ENCODE results near the gene FAM131A. TPM values are rescaled to one million over a fixed set of nuclear protein-coding genes. Genes with fewer than 3 reads are reported as not detected.

Gene FAM131A
- total and polyA plus RNA-seq, 4 donors: 0.81 to 5.7 (median 2.7) TPM

DNA sequence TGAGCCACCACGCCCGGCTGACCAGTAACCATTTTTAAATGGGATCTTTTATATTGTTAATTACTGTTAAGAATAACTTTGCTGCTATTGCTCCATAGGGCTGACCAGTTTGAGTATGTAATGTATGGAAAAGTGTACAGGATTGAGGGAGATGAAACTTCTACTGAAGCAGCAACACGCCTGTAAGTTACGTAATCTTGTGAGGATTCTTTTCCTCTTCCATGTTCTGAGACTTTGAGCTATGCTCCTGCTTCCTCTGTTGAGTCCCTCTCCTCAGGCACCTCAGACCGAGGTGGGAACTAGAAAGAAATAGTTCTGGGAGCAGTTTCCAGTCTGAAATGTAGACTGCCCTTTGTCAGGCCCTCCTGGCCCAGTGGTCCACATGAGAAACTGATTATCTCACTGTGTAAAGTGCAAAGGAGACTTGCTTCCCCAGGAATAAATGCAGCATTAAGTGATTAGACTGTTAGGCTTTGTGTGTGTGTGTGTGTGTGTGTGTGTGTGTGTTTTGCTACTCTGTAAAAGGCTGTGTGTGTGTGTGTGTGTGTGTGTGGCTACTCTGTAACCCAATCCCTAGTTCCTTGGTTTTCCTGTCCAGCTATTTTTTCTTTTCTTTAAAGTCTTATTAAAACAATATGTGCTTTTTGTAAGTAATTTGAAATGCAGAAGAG is 29.4 kb downstream of the FAM131A start:
- H3K36me3 ChIP-seq (ENCODE audit: control insufficient read depth in 4 of 4, insufficient read depth in 3 of 4, low read depth in 1 of 4, low read length in 3 of 4): peaks cover 2 to 17% (median 4%) of the 10 kb centered on the region in 4 donors
- no peak overlapping the region for H3K4me3 ChIP-seq (ENCODE audit: low read depth in 1 of 3, low read length in 3 of 3)
- TF ChIP-seq FOXA2 (IDR thresholded peaks at IDR 0.05) (peak; percentile 9), GABPA (IDR thresholded peaks at IDR 0.05 in 1 of 2, conservative IDR thresholded peaks at IDR 0.05 in 1 of 2) (peak in 1 of 2 donors; percentile 21), RXRA (IDR thresholded peaks at IDR 0.05) (no peak)
- TF ChIP-seq, protein P1, sequence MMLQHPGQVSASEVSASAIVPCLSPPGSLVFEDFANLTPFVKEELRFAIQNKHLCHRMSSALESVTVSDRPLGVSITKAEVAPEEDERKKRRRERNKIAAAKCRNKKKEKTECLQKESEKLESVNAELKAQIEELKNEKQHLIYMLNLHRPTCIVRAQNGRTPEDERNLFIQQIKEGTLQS (IDR thresholded peaks at IDR 0.05): no peak
- TF ChIP-seq, protein P2, sequence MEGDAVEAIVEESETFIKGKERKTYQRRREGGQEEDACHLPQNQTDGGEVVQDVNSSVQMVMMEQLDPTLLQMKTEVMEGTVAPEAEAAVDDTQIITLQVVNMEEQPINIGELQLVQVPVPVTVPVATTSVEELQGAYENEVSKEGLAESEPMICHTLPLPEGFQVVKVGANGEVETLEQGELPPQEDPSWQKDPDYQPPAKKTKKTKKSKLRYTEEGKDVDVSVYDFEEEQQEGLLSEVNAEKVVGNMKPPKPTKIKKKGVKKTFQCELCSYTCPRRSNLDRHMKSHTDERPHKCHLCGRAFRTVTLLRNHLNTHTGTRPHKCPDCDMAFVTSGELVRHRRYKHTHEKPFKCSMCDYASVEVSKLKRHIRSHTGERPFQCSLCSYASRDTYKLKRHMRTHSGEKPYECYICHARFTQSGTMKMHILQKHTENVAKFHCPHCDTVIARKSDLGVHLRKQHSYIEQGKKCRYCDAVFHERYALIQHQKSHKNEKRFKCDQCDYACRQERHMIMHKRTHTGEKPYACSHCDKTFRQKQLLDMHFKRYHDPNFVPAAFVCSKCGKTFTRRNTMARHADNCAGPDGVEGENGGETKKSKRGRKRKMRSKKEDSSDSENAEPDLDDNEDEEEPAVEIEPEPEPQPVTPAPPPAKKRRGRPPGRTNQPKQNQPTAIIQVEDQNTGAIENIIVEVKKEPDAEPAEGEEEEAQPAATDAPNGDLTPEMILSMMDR (IDR thresholded peaks at IDR 0.05; ENCODE audit: low read depth, low read length, missing input control): no peak
- H3K27me3 ChIP-seq (ENCODE audit: control insufficient read depth in 4 of 4, insufficient read depth in 4 of 4, low read length in 3 of 4): no peaks in the 10 kb centered on the region
- no peak overlapping the region for H3K9ac ChIP-seq (ENCODE audit: low read depth in 1 of 2, low read length in 2 of 2)
- 89% methylated on average over 5 of the region's 5 CpGs for WGBS
- no peaks in the 10 kb centered on the region for H3K9me3 ChIP-seq (ENCODE audit: control insufficient read depth in 4 of 4, low read length in 3 of 4)
- H3K4me1 ChIP-seq (ENCODE audit: control insufficient read depth in 4 of 4, insufficient read depth in 4 of 4, low read length in 3 of 4): peaks cover 2 to 36% (median 21%) of the 10 kb centered on the region in 4 donors
- DNase-seq (ENCODE audit: low spot score): no peak
- H3K27ac ChIP-seq (ENCODE audit: low read depth in 1 of 2, low read length in 2 of 2): no peak overlapping the region

DNA sequence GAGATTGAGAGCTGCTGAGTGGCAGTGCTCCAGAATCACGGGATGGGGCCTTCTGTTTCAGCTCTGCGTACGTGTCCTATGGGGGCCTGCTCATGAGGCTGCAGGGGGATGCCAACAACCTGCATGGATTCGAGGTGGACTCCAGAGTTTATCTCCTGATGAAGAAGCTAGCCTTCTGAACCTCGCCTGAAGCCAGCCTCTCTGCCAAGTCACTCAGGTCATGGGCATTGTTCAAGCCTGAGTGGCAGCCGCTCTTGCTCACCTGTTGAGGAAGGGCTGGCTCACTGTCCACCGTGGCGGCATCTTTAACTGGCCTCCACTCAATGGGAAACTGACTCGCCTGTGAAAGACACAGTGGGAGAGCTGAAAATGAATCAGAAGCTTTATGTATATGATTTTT is 30.7 kb downstream of the FAM131A start:
- no peak overlapping the region for H3K4me3 ChIP-seq (ENCODE audit: low read depth in 1 of 3, low read length in 3 of 3)
- H3K9ac ChIP-seq (ENCODE audit: low read depth in 1 of 2, low read length in 2 of 2): no peak overlapping the region
- H3K4me1 ChIP-seq (ENCODE audit: control insufficient read depth in 4 of 4, insufficient read depth in 4 of 4, low read length in 3 of 4): peaks cover 2 to 30% (median 23%) of the 10 kb centered on the region in 4 donors
- DNase-seq (ENCODE audit: low spot score): no peak
- 88% methylated on average over 9 of the region's 9 CpGs for WGBS
- no peaks in the 10 kb centered on the region for H3K27me3 ChIP-seq (ENCODE audit: control insufficient read depth in 4 of 4, insufficient read depth in 4 of 4, low read length in 3 of 4)
- H3K27ac ChIP-seq (ENCODE audit: low read depth in 1 of 2, low read length in 2 of 2): peak overlapping the region in 1 of 2 donors; percentile 19
- TF ChIP-seq HNF4G (IDR thresholded peaks at IDR 0.05): no peak
- TF ChIP-seq, protein P3, sequence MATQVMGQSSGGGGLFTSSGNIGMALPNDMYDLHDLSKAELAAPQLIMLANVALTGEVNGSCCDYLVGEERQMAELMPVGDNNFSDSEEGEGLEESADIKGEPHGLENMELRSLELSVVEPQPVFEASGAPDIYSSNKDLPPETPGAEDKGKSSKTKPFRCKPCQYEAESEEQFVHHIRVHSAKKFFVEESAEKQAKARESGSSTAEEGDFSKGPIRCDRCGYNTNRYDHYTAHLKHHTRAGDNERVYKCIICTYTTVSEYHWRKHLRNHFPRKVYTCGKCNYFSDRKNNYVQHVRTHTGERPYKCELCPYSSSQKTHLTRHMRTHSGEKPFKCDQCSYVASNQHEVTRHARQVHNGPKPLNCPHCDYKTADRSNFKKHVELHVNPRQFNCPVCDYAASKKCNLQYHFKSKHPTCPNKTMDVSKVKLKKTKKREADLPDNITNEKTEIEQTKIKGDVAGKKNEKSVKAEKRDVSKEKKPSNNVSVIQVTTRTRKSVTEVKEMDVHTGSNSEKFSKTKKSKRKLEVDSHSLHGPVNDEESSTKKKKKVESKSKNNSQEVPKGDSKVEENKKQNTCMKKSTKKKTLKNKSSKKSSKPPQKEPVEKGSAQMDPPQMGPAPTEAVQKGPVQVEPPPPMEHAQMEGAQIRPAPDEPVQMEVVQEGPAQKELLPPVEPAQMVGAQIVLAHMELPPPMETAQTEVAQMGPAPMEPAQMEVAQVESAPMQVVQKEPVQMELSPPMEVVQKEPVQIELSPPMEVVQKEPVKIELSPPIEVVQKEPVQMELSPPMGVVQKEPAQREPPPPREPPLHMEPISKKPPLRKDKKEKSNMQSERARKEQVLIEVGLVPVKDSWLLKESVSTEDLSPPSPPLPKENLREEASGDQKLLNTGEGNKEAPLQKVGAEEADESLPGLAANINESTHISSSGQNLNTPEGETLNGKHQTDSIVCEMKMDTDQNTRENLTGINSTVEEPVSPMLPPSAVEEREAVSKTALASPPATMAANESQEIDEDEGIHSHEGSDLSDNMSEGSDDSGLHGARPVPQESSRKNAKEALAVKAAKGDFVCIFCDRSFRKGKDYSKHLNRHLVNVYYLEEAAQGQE (IDR thresholded peaks at IDR 0.05): no peak
- no peak for TF ChIP-seq SP1 (IDR thresholded peaks at IDR 0.05)
- TF ChIP-seq NR2F2 (IDR thresholded peaks at IDR 0.05): no peak
- TF ChIP-seq FOXA2 (IDR thresholded peaks at IDR 0.05): no peak
- TF ChIP-seq, protein P2 (IDR thresholded peaks at IDR 0.05; ENCODE audit: low read depth, low read length, missing input control): no peak
- no peak for TF ChIP-seq JUND (IDR thresholded peaks at IDR 0.05)
- TF ChIP-seq YY1 (IDR thresholded peaks at IDR 0.05): no peak
- no peak for TF ChIP-seq RAD21 (IDR thresholded peaks at IDR 0.05)
- TF ChIP-seq, protein P1 (IDR thresholded peaks at IDR 0.05): no peak
- no peak for TF ChIP-seq EGR1 (IDR thresholded peaks at IDR 0.05; ENCODE audit: low read depth in 2 of 2)
- TF ChIP-seq, protein P4, sequence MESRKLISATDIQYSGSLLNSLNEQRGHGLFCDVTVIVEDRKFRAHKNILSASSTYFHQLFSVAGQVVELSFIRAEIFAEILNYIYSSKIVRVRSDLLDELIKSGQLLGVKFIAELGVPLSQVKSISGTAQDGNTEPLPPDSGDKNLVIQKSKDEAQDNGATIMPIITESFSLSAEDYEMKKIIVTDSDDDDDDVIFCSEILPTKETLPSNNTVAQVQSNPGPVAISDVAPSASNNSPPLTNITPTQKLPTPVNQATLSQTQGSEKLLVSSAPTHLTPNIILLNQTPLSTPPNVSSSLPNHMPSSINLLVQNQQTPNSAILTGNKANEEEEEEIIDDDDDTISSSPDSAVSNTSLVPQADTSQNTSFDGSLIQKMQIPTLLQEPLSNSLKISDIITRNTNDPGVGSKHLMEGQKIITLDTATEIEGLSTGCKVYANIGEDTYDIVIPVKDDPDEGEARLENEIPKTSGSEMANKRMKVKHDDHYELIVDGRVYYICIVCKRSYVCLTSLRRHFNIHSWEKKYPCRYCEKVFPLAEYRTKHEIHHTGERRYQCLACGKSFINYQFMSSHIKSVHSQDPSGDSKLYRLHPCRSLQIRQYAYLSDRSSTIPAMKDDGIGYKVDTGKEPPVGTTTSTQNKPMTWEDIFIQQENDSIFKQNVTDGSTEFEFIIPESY (IDR thresholded peaks at IDR 0.05): no peak
- TF ChIP-seq FOXA1 (IDR thresholded peaks at IDR 0.05): no peak
- no peak for TF ChIP-seq RXRA (IDR thresholded peaks at IDR 0.05)
- no peak for TF ChIP-seq HNF4A (conservative IDR thresholded peaks at IDR 0.05)
- TF ChIP-seq, protein P5, sequence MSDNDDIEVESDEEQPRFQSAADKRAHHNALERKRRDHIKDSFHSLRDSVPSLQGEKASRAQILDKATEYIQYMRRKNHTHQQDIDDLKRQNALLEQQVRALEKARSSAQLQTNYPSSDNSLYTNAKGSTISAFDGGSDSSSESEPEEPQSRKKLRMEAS (IDR thresholded peaks at IDR 0.05): no peak
- no peak for TF ChIP-seq TAF1 (conservative IDR thresholded peaks at IDR 0.05)
- no peak for TF ChIP-seq GABPA (IDR thresholded peaks at IDR 0.05 in 1 of 2, conservative IDR thresholded peaks at IDR 0.05 in 1 of 2)
- H3K9me3 ChIP-seq (ENCODE audit: control insufficient read depth in 4 of 4, low read length in 3 of 4): no peaks in the 10 kb centered on the region
- peaks cover 3 to 23% (median 12%) of the 10 kb centered on the region in 4 donors for H3K36me3 ChIP-seq (ENCODE audit: control insufficient read depth in 4 of 4, insufficient read depth in 3 of 4, low read depth in 1 of 4, low read length in 3 of 4)
